Immature natural killer cell (primary cell): ENCODE results near the gene PAK5. TPM values are rescaled to one million over a fixed set of nuclear protein-coding genes. Genes with fewer than 3 reads are reported as not detected.

Experiments used
- DNase-seq, 3 donors: peaks; one replicate each; pipeline ENCODE4 v3.0.0; 2022; ENCODE audit warnings: mixed read lengths in 1 of 3
- H3K27ac Mint-ChIP-seq, 6 donors: one replicate each; pipeline ENCODE4 v1.8.0; 2020; ENCODE audit warnings: mixed read lengths in 6 of 6, mild to moderate bottlenecking in 5 of 6, inconsistent platforms in 4 of 6, moderate library complexity in 3 of 6
- H3K27me3 Mint-ChIP-seq, 3 donors: one replicate each; pipeline ENCODE4 v1.8.0; 2020 to 2021; ENCODE audit warnings: low read depth in 3 of 3, mild to moderate bottlenecking in 3 of 3, mixed read lengths in 3 of 3, moderate library complexity in 3 of 3, inconsistent platforms in 1 of 3
- H3K36me3 Mint-ChIP-seq, 3 donors: one replicate each; pipeline ENCODE4 v1.8.0; 2020; ENCODE audit warnings: mixed read lengths in 3 of 3, inconsistent platforms in 2 of 3, mild to moderate bottlenecking in 2 of 3
- H3K4me1 Mint-ChIP-seq, 2 donors: one replicate each; pipeline ENCODE4 v1.8.0; 2020; ENCODE audit warnings: inconsistent platforms in 2 of 2, mild to moderate bottlenecking in 2 of 2, mixed read lengths in 2 of 2, moderate library complexity in 1 of 2
- H3K4me3 Mint-ChIP-seq, 5 donors: one replicate each; pipeline ENCODE4 v1.8.0; 2020; ENCODE audit warnings: mild to moderate bottlenecking in 5 of 5, mixed read lengths in 5 of 5, inconsistent platforms in 3 of 5, moderate library complexity in 3 of 5
- H3K9me3 Mint-ChIP-seq, 6 donors: one replicate each; pipeline ENCODE4 v1.8.0; 2020; ENCODE audit warnings: mild to moderate bottlenecking in 6 of 6, mixed read lengths in 6 of 6, inconsistent platforms in 4 of 6, moderate library complexity in 3 of 6
- polyA plus RNA-seq, 3 donors: library from polyadenylated mRNA; unstranded; fragments of 300-500 nt; fragmentation: Illumina TruSeq; gene quantifications; one replicate each; pipeline ENCODE4 v1.2.3, GENCODE V29; 2021

The PAK5 gene
- polyA plus RNA-seq, 3 donors from 2014 or later, result not detected

DNA sequence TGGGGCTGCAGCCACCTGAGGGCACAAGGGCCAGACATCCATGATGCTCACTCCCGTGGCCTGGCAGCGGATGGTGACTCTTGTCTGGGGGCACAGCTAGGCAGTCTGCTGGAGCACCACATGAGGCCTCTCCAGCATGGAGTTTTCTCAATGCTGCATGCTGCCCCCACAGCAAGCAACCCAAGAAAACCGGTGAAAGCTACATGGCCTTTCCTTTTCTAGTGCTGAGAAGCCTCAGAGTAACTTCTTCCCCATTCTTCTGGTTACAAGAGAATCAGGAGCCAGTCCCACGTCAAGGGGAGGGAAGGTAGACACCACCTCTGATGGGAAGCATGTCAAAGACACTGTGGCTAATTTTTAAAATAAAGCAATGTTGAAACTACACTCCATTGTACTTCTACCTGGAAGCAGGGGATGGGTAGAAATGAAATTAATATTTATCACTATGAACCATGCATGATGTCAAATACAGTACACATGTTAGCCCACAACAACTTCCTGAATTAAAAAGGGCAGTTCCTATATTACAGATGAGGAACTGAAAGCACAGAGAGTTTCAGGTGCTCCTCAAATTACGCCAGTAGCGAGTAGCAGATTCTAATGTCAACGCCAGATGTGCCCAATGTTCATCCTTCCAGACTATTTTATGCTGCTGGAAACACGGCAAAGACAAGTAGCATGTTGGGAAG lies 223.0 kb downstream of the PAK5 start:
- no peak overlapping the region for H3K27ac Mint-ChIP-seq
- DNase-seq, result no peak

DNA sequence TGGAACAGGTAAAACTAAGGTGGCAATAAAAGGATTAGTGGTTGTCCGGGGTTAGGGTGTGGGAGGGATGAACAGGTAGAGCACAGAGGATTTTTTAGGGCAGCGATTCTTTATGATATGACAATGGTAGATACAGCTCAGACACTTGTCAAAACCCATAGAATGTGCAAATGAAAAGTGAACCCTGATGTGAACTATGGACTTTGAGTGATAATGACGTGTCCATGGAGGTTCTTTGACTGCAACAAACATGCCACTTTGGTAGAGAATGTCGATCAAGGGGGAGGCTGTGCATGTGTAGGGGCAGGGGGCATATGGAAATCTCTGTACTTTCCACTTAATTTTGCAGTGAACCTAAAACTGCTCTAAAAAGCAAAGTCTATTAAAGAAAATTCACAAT lies 223.8 kb downstream of the PAK5 start:
- DNase-seq, result no peak
- no peaks in the 10 kb centered on the region for H3K36me3 Mint-ChIP-seq
- H3K4me3 Mint-ChIP-seq, result no peak overlapping the region
- H3K4me1 Mint-ChIP-seq, result no peaks in the 10 kb centered on the region
- peaks cover 0 to 3% (median 0%) of the 10 kb centered on the region in 3 donors for H3K27me3 Mint-ChIP-seq
- H3K27ac Mint-ChIP-seq, result no peak overlapping the region
- no peaks in the 10 kb centered on the region for H3K9me3 Mint-ChIP-seq

More for the DNA sequence above, 223.0 kb downstream of the PAK5 start:
- Mint-ChIP-seq H3K9me3 (no peaks in the 10 kb centered on the region), H3K4me3 (no peak overlapping the region), H3K36me3 (no peaks in the 10 kb centered on the region), H3K4me1 (no peaks in the 10 kb centered on the region), H3K27me3 (peaks cover 0 to 3% (median 0%) of the 10 kb centered on the region in 3 donors)

GRCh38 chr20:9613871-9614270 lies 225.0 kb downstream of the PAK5 start:
- Mint-ChIP-seq H3K9me3 (no peaks in the 10 kb centered on the region), H3K27ac (no peak overlapping the region), H3K4me3 (no peak overlapping the region), H3K4me1 (no peaks in the 10 kb centered on the region), H3K36me3 (no peaks in the 10 kb centered on the region), H3K27me3 (peaks cover 0 to 3% (median 0%) of the 10 kb centered on the region in 3 donors)
- no peak for DNase-seq

DNA sequence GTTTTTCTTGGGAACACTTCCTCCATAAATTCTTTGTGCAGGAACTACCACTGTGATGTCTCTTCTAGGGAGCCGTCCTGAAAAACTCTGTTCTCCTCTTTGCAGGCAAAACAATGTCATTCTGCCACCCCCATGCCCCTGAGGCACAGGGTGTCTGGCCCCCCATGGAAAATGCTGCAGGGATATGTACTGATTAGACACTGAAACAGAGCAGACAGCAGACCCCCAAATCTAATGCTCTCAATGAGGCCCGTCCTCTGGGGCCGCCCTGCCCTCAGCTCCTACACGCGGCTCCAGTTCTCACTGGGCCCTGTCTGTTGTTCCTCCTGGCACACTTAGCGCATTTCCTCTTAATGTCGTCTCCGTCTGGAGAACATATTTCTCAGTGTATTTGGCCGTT lies 227.0 kb downstream of the PAK5 start:
- H3K36me3 Mint-ChIP-seq, result no peaks in the 10 kb centered on the region
- H3K27ac Mint-ChIP-seq, result no peak overlapping the region
- peaks cover 0 to 3% (median 0%) of the 10 kb centered on the region in 3 donors for H3K27me3 Mint-ChIP-seq
- H3K4me3 Mint-ChIP-seq, result no peak overlapping the region
- no peaks in the 10 kb centered on the region for H3K4me1 Mint-ChIP-seq
- no peak for DNase-seq
- H3K9me3 Mint-ChIP-seq, result no peaks in the 10 kb centered on the region

DNA sequence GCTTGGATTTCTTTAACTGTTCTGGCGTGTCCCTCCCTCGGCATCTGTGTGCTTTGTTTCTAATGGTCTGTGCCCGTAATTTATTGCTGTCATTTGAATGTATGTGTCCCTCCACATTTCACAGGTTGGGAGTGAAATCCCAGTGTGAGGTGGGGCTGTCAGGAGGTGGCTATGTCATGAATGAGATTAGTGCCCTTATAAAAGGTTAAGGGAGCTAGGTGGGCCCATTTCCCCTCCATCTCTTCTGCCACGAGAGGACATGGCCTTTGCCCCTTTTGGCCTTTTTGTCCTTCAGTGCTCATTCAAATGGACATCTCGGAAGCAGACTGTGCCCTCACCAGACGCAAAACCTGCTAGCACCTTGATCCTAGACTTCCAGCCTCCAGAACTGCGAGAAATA lies 228.2 kb downstream of the PAK5 start:
- H3K27me3 Mint-ChIP-seq, result peaks cover 0 to 3% (median 0%) of the 10 kb centered on the region in 3 donors
- H3K36me3 Mint-ChIP-seq, result no peaks in the 10 kb centered on the region
- no peak overlapping the region for H3K4me3 Mint-ChIP-seq
- no peak overlapping the region for H3K27ac Mint-ChIP-seq
- H3K4me1 Mint-ChIP-seq, result no peaks in the 10 kb centered on the region
- no peak for DNase-seq
- no peaks in the 10 kb centered on the region for H3K9me3 Mint-ChIP-seq

- Mint-ChIP-seq H3K27ac (no peak overlapping the region), H3K36me3 (no peaks in the 10 kb centered on the region), H3K27me3 (peaks cover 0 to 3% (median 0%) of the 10 kb centered on the region in 3 donors), H3K4me1 (no peaks in the 10 kb centered on the region), H3K4me3 (no peak overlapping the region), H3K9me3 (no peaks in the 10 kb centered on the region)
- no peak for DNase-seq
Measured at GRCh38 chr20:9609887-9610502, 228.9 kb downstream of the PAK5 start.

GRCh38 chr20:9608639-9609340 lies 230.1 kb downstream of the PAK5 start:
- H3K4me3 Mint-ChIP-seq, result no peak overlapping the region
- H3K27me3 Mint-ChIP-seq, result peaks cover 0 to 3% (median 0%) of the 10 kb centered on the region in 3 donors
- no peaks in the 10 kb centered on the region for H3K4me1 Mint-ChIP-seq
- no peak overlapping the region for H3K27ac Mint-ChIP-seq
- no peak for DNase-seq
- no peaks in the 10 kb centered on the region for H3K9me3 Mint-ChIP-seq
- H3K36me3 Mint-ChIP-seq, result no peaks in the 10 kb centered on the region

GRCh38 chr20:9602847-9603183 lies 236.1 kb downstream of the PAK5 start:
- H3K9me3 Mint-ChIP-seq, result no peaks in the 10 kb centered on the region
- H3K4me3 Mint-ChIP-seq, result no peak overlapping the region
- no peak overlapping the region for H3K27ac Mint-ChIP-seq
- no peaks in the 10 kb centered on the region for H3K36me3 Mint-ChIP-seq
- peaks cover 0 to 4% (median 3%) of the 10 kb centered on the region in 3 donors for H3K27me3 Mint-ChIP-seq
- H3K4me1 Mint-ChIP-seq, result no peaks in the 10 kb centered on the region
- no peak for DNase-seq

- Mint-ChIP-seq H3K4me1 (no peaks in the 10 kb centered on the region), H3K36me3 (no peaks in the 10 kb centered on the region), H3K9me3 (no peaks in the 10 kb centered on the region), H3K27ac (no peak overlapping the region), H3K4me3 (no peak overlapping the region), H3K27me3 (peaks cover 3 to 5% (median 4%) of the 10 kb centered on the region in 3 donors)
- DNase-seq, result no peak
Measured at GRCh38 chr20:9600562-9600961, 238.3 kb downstream of the PAK5 start.

DNA sequence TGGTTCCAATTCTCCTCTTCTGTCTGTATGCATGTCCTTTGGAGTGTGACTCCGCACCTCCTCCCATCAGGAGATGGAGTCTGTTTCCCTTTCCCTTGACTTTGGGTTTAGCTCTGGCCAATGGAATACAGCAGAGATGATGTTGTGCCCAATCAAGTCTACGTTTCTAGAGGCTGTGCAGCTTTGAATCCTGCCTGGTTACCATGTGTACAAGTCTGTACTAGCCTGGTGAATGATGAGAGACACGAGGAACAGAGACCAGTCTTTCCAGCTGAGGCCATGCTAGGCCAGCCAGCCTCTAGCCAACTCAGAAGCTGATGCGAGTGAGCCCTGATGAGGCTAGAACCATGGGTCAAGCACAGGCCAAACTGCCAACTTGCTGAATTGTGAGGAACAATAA lies 241.3 kb downstream of the PAK5 start:
- no peaks in the 10 kb centered on the region for H3K4me1 Mint-ChIP-seq
- peaks cover 3 to 5% (median 4%) of the 10 kb centered on the region in 3 donors for H3K27me3 Mint-ChIP-seq
- DNase-seq, result no peak
- H3K27ac Mint-ChIP-seq, result no peak overlapping the region
- no peak overlapping the region for H3K4me3 Mint-ChIP-seq
- H3K9me3 Mint-ChIP-seq, result no peaks in the 10 kb centered on the region
- no peaks in the 10 kb centered on the region for H3K36me3 Mint-ChIP-seq

- Mint-ChIP-seq H3K4me1 (no peaks in the 10 kb centered on the region), H3K9me3 (no peaks in the 10 kb centered on the region), H3K4me3 (no peak overlapping the region), H3K27ac (no peak overlapping the region), H3K36me3 (no peaks in the 10 kb centered on the region), H3K27me3 (peaks cover 1 to 5% (median 4%) of the 10 kb centered on the region in 3 donors)
- no peak for DNase-seq
Measured at GRCh38 chr20:9595763-9596162, 243.1 kb downstream of the PAK5 start.

GRCh38 chr20:9594284-9594875 lies 244.5 kb downstream of the PAK5 start:
- Mint-ChIP-seq H3K9me3 (no peaks in the 10 kb centered on the region), H3K4me1 (no peaks in the 10 kb centered on the region), H3K27ac (no peak overlapping the region), H3K27me3 (peaks cover 0 to 5% (median 0%) of the 10 kb centered on the region in 3 donors), H3K4me3 (no peak overlapping the region), H3K36me3 (no peaks in the 10 kb centered on the region)
- no peak for DNase-seq

- Mint-ChIP-seq H3K4me3 (no peak overlapping the region), H3K4me1 (no peaks in the 10 kb centered on the region), H3K27me3 (peaks cover 0 to 7% (median 0%) of the 10 kb centered on the region in 3 donors), H3K36me3 (no peaks in the 10 kb centered on the region), H3K9me3 (peaks cover 0 to 2% (median 0%) of the 10 kb centered on the region in 6 donors), H3K27ac (no peak overlapping the region)
- DNase-seq, result no peak
Measured at GRCh38 chr20:9592419-9592818, 246.5 kb downstream of the PAK5 start.

GRCh38 chr20:9591080-9591479 lies 247.8 kb downstream of the PAK5 start:
- Mint-ChIP-seq H3K27me3 (peaks cover 0 to 6% (median 0%) of the 10 kb centered on the region in 3 donors), H3K4me1 (no peaks in the 10 kb centered on the region), H3K27ac (no peak overlapping the region), H3K9me3 (peaks cover 0 to 2% (median 0%) of the 10 kb centered on the region in 6 donors), H3K36me3 (no peaks in the 10 kb centered on the region), H3K4me3 (no peak overlapping the region)
- no peak for DNase-seq
